H9 (cell line): Measurements from ENCODE around the gene FAM210A. TPM values are rescaled to one million over a fixed set of nuclear protein-coding genes. Genes with fewer than 3 reads are reported as not detected.

ENCODE experiments used
- DNase-seq: peaks from one replicate; pipeline ENCODE4 v3.0.0-alpha.2; 2017
- H2AFZ ChIP-seq: one replicate; pipeline ENCODE4 v1.6.1; 2013; ENCODE audit warnings: mild to moderate bottlenecking, low read length, control low read depth, moderate library complexity
- H2AK5ac ChIP-seq: 2 replicates; pipeline ENCODE4 v1.6.1; 2013; ENCODE audit warnings: low read length, control low read depth, mixed read lengths; ENCODE audit not compliant: insufficient read length
- H2BK120ac ChIP-seq: one replicate; pipeline ENCODE4 v1.6.1; 2013; ENCODE audit warnings: low read depth, mild to moderate bottlenecking, low read length, control low read depth, inconsistent platforms; ENCODE audit not compliant: poor library complexity, severe bottlenecking
- H2BK12ac ChIP-seq: 2 replicates; pipeline ENCODE4 v1.6.1; 2013; ENCODE audit warnings: low read length, control low read depth, mixed read lengths, low read depth; ENCODE audit not compliant: insufficient read length
- H2BK15ac ChIP-seq: 2 replicates; pipeline ENCODE4 v1.6.1; 2013; ENCODE audit warnings: low read depth, low read length, control low read depth
- H2BK20ac ChIP-seq: one replicate; pipeline ENCODE4 v1.6.1; 2013; ENCODE audit warnings: low read depth, mild to moderate bottlenecking, low read length, control low read depth, inconsistent platforms; ENCODE audit not compliant: poor library complexity, severe bottlenecking
- H2BK5ac ChIP-seq: 2 replicates; pipeline ENCODE4 v1.6.1; 2013; ENCODE audit warnings: low read length, control low read depth, mixed read lengths; ENCODE audit not compliant: insufficient read length
- H3K14ac ChIP-seq: 2 replicates; pipeline ENCODE4 v1.6.1; 2013; ENCODE audit warnings: low read length, control low read depth; ENCODE audit not compliant: insufficient read depth
- H3K18ac ChIP-seq: 2 replicates; pipeline ENCODE4 v1.6.1; 2013; ENCODE audit warnings: low read depth, mild to moderate bottlenecking, mixed read lengths, low read length, control low read depth; ENCODE audit not compliant: insufficient read length
- H3K23ac ChIP-seq: 2 replicates; pipeline ENCODE4 v1.6.1; 2013; ENCODE audit warnings: low read length, control low read depth, mixed read lengths, low read depth; ENCODE audit not compliant: insufficient read length
- H3K23me2 ChIP-seq: 2 replicates; pipeline ENCODE4 v1.6.1; 2013; ENCODE audit warnings: low read depth, mild to moderate bottlenecking, mixed read lengths, low read length, control low read depth; ENCODE audit not compliant: insufficient read length, poor library complexity, severe bottlenecking
- H3K27ac ChIP-seq: 2 replicates; pipeline ENCODE4 v1.5.1; 2013; ENCODE audit warnings: low read length, control low read depth, mixed read lengths, low read depth; ENCODE audit not compliant: insufficient read length
- H3K27me3 ChIP-seq: 2 replicates; pipeline ENCODE4 v1.6.1; 2013; ENCODE audit warnings: low read length, control low read depth, inconsistent platforms; ENCODE audit not compliant: insufficient read depth
- H3K4ac ChIP-seq: 2 replicates; pipeline ENCODE4 v1.6.1; 2013; ENCODE audit warnings: low read depth, mild to moderate bottlenecking, control low read depth, inconsistent platforms, low read length, moderate library complexity
- H3K4me1 ChIP-seq: 2 replicates; pipeline ENCODE4 v1.6.1; 2013; ENCODE audit warnings: low read length, control low read depth, inconsistent platforms; ENCODE audit not compliant: insufficient read depth
- H3K4me2 ChIP-seq: 2 replicates; pipeline ENCODE4 v1.6.1; 2013; ENCODE audit warnings: low read length, control low read depth, mixed read lengths; ENCODE audit not compliant: insufficient read length, insufficient read depth
- H3K56ac ChIP-seq: 2 replicates; pipeline ENCODE4 v1.6.1; 2013; ENCODE audit warnings: low read depth, mild to moderate bottlenecking, mixed read lengths, low read length, control low read depth; ENCODE audit not compliant: insufficient read length
- H3K79me1 ChIP-seq: 2 replicates; pipeline ENCODE4 v1.6.1; 2013; ENCODE audit warnings: low read depth, mild to moderate bottlenecking, moderate library complexity, low read length, control low read depth, inconsistent platforms; ENCODE audit not compliant: insufficient read depth, poor library complexity, severe bottlenecking
- H3K79me2 ChIP-seq: 2 replicates; pipeline ENCODE4 v1.6.1; 2013; ENCODE audit warnings: low read length, control low read depth, inconsistent platforms; ENCODE audit not compliant: insufficient read depth
- H3K9ac ChIP-seq: 2 replicates; pipeline ENCODE4 v1.6.1; 2013; ENCODE audit warnings: low read length, control low read depth, mixed read lengths; ENCODE audit not compliant: insufficient read length; ENCODE audit errors: extremely low read depth
- H3K9me3 ChIP-seq: one replicate; pipeline ENCODE4 v1.6.1; 2013; ENCODE audit warnings: low read depth, low read length, inconsistent platforms; ENCODE audit not compliant: control insufficient read depth
- H3T11ph ChIP-seq: one replicate; pipeline ENCODE4 v1.6.1; 2013; ENCODE audit warnings: mild to moderate bottlenecking, low read length, control low read depth, inconsistent platforms
- H4K20me1 ChIP-seq: one replicate; pipeline ENCODE4 v1.6.1; 2013; ENCODE audit not compliant: control insufficient read depth, insufficient read length, insufficient read depth
- H4K5ac ChIP-seq: 2 replicates; pipeline ENCODE4 v1.6.1; 2013; ENCODE audit warnings: low read depth, mild to moderate bottlenecking, mixed read lengths, low read length, control low read depth; ENCODE audit not compliant: insufficient read length
- H4K8ac ChIP-seq: replicated peaks from 2 replicates; pipeline ENCODE4 v1.6.1; 2013; ENCODE audit warnings: low read length, control low read depth, mixed read lengths, low read depth; ENCODE audit not compliant: insufficient read length
- H4K91ac ChIP-seq: 2 replicates; pipeline ENCODE4 v1.6.1; 2013; ENCODE audit warnings: low read depth, mild to moderate bottlenecking, moderate library complexity, mixed read lengths, low read length, control low read depth; ENCODE audit not compliant: insufficient read length
- H3K27ac Mint-ChIP-seq, 3 experiments: 2 replicates in 2 of 3; 3 replicates in 1 of 3; pipeline ENCODE4 v1.8.0; 2020 to 2021; ENCODE audit warnings: mixed read lengths in 3 of 3, mild to moderate bottlenecking in 1 of 3, moderate library complexity in 1 of 3
- H3K27me3 Mint-ChIP-seq: 2 replicates; pipeline ENCODE4 v1.8.0; 2021; ENCODE audit warnings: low read depth, mild to moderate bottlenecking, moderate library complexity, mixed read lengths
- H3K36me3 Mint-ChIP-seq, 3 experiments: 2 replicates in 2 of 3; 3 replicates in 1 of 3; pipeline ENCODE4 v1.8.0; 2020 to 2021; ENCODE audit warnings: low read depth in 3 of 3, mixed read lengths in 3 of 3; ENCODE audit not compliant: insufficient read depth in 1 of 3
- H3K4me1 Mint-ChIP-seq, 2 experiments: 2 replicates each; pipeline ENCODE4 v1.8.0; 2020; ENCODE audit warnings: mixed read lengths in 2 of 2
- H3K4me3 Mint-ChIP-seq, 2 experiments: 2 replicates in 1 of 2; 3 replicates in 1 of 2; pipeline ENCODE4 v1.8.0; 2020 to 2021; ENCODE audit warnings: mild to moderate bottlenecking in 2 of 2, mixed read lengths in 2 of 2, moderate library complexity in 1 of 2
- H3K9me3 Mint-ChIP-seq, 2 experiments: 2 replicates in 1 of 2; 3 replicates in 1 of 2; pipeline ENCODE4 v1.8.0; 2020; ENCODE audit warnings: mild to moderate bottlenecking in 2 of 2, mixed read lengths in 2 of 2, moderate library complexity in 1 of 2
- CTCF ChIP-seq: fragments of 200-600 bp; sonication (generic); conservative IDR thresholded peaks from 3 replicates; pipeline ENCODE4 v1.8.0; 2021; ENCODE audit warnings: antibody characterized with exemption, mild to moderate bottlenecking
- WGBS: extraction: QIAGEN DNeasy Blood & Tissue Kit; methylation state at CpG from one replicate; pipeline ENCODE4 v1.1.7; 2013; ENCODE audit warnings: missing lambda C conversion rate, low lambda C conversion rate, mixed read lengths; ENCODE audit not compliant: insufficient read length; ENCODE audit errors: extremely low coverage; 5-methylcytosine and 5-hydroxymethylcytosine counted together
- total RNA-seq: library from RNA; stranded (reverse); gene quantifications from 2 replicates; pipeline ENCODE4 v1.2.1, GENCODE V29; 2021

The FAM210A gene
- total RNA-seq, 1 experiment from 2014 or later, result 22.5 TPM

- H2BK12ac ChIP-seq, result no peak overlapping the region
Observed at GRCh38 chr18:13660510-13660909, 65.8 kb downstream of the FAM210A start.

More at GRCh38 chr18:13660510-13660909, 65.8 kb downstream of the FAM210A start:
- Histone ChIP-seq H2BK120ac (no peak overlapping the region), H4K8ac (no peak overlapping the region), H3K56ac (no peak overlapping the region), H3K9ac (no peak overlapping the region), H3K23me2 (no peaks in the 10 kb centered on the region), H2AFZ (no peak overlapping the region), H3K9me3 (no peaks in the 10 kb centered on the region), H3K27ac (no peak overlapping the region), H3K79me1 (no peaks in the 10 kb centered on the region), H3T11ph (no peak overlapping the region), H2BK5ac (no peak overlapping the region), H3K4ac (no peak overlapping the region), H3K4me2 (no peak overlapping the region), H4K5ac (no peak overlapping the region), H2BK20ac (no peak overlapping the region), H3K79me2 (no peaks in the 10 kb centered on the region), H2BK15ac (no peak overlapping the region), H3K27me3 (no peaks in the 10 kb centered on the region), H3K14ac (no peak overlapping the region), H4K91ac (no peak overlapping the region), H3K23ac (no peak overlapping the region), H3K18ac (no peak overlapping the region), H2AK5ac (no peak overlapping the region), H4K20me1 (no peaks in the 10 kb centered on the region), H3K4me1 (no peaks in the 10 kb centered on the region)
- no peak for TF ChIP-seq CTCF
- Mint-ChIP-seq H3K27ac (no peak overlapping the region), H3K36me3 (peaks cover 0 to 5% (median 0%) of the 10 kb centered on the region in 3 experiments; a peak in 1 of 7 replicates), H3K4me1 (peaks cover 5 to 7% of the 10 kb centered on the region in 2 experiments; a peak in 3 of 4 replicates), H3K4me3 (no peak overlapping the region), H3K27me3 (no peaks in the 10 kb centered on the region; the same call in 1 of the 2 replicates), H3K9me3 (no peaks in the 10 kb centered on the region)
- DNase-seq, result no peak
- no CpG with 5 or more reads among the region's 5 CpGs for WGBS
